Activated naive CD8-positive, alpha-beta T cell treated with anti-CD3 and anti-CD28 coated beads for 36 hours (primary cell): ENCODE results near the gene HOXC11. TPM values are rescaled to one million over a fixed set of nuclear protein-coding genes. Genes with fewer than 3 reads are reported as not detected.

ENCODE experiments used
- DNase-seq: peaks from one replicate; pipeline ENCODE4 v3.0.0; 2021
- H3K27ac Mint-ChIP-seq: one replicate; pipeline ENCODE4 v1.8.0; 2022; ENCODE audit warnings: mild to moderate bottlenecking, moderate library complexity, mixed read lengths
- H3K27me3 Mint-ChIP-seq: one replicate; pipeline ENCODE4 v1.8.0; 2022; ENCODE audit warnings: mild to moderate bottlenecking, mixed read lengths
- H3K36me3 Mint-ChIP-seq: one replicate; pipeline ENCODE4 v1.8.0; 2021; ENCODE audit warnings: mild to moderate bottlenecking, mixed read lengths
- H3K4me1 Mint-ChIP-seq: one replicate; pipeline ENCODE4 v1.8.0; 2021; ENCODE audit warnings: mixed read lengths
- H3K4me3 Mint-ChIP-seq: one replicate; pipeline ENCODE4 v1.8.0; 2022; ENCODE audit warnings: mild to moderate bottlenecking, moderate library complexity, mixed read lengths
- H3K9me3 Mint-ChIP-seq: one replicate; pipeline ENCODE4 v1.8.0; 2022; ENCODE audit warnings: mixed read lengths
- total RNA-seq, 2 experiments: library from RNA; stranded (reverse); gene quantifications; one replicate each; pipeline ENCODE4 v1.2.3, GENCODE V29; 2021

HOXC11 gene
- total RNA-seq, 2 experiments from 2014 or later = not detected

DNA sequence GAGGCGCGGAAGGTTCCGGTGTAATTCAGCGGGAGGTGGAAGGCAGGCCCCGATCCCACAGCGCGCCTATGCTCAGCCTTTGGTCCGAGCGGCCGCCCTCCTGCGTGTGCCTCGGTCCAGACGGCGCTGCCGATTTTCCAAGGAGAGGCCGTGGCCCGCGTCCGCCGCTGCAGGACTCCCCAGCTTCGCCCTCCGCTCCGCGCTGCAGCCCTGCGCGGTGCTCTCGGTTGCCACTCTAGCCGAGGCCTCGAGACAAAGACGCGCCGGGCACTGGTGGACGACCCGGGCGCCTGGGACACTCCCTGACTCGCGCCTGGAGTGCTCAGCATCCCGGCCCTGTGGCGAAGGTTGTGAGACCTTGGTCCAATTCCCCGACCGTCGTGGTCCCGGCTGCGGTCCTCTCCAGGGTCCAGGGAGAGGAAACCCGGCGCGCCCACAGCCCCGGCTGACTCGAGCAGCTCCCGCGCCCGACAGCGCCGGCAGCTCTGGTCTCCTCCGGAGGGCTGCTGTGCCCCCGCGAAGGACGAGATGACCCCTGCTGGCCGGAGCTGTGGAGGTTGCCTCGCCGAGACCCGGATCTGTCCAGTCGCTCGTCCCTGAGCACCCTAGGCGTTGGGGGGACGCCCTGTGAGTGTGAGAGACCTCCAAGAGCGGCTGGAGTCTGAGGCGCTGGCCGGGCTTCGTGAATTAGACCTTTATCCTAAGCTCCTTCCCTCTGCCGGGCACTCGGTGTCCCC, 11.7 kb upstream of the HOXC11 start:
- no peak overlapping the region for H3K4me3 Mint-ChIP-seq
- H3K36me3 Mint-ChIP-seq = peaks cover 5% of the 10 kb centered on the region
- no peak for DNase-seq
- peaks cover 22% of the 10 kb centered on the region for H3K4me1 Mint-ChIP-seq
- peaks cover 93% of the 10 kb centered on the region for H3K27me3 Mint-ChIP-seq
- no peak overlapping the region for H3K27ac Mint-ChIP-seq
- H3K9me3 Mint-ChIP-seq = no peaks in the 10 kb centered on the region

GRCh38 chr12:53963005-53963404, 9.9 kb upstream of the HOXC11 start:
- DNase-seq = no peak
- Mint-ChIP-seq H3K9me3 (no peaks in the 10 kb centered on the region), H3K36me3 (peaks cover 5% of the 10 kb centered on the region), H3K27ac (no peak overlapping the region), H3K27me3 (peaks cover 93% of the 10 kb centered on the region), H3K4me3 (no peak overlapping the region), H3K4me1 (peaks cover 22% of the 10 kb centered on the region)

- peaks cover 5% of the 10 kb centered on the region for H3K36me3 Mint-ChIP-seq
- no peaks in the 10 kb centered on the region for H3K9me3 Mint-ChIP-seq
- H3K4me1 Mint-ChIP-seq = peaks cover 22% of the 10 kb centered on the region
- DNase-seq = no peak
- H3K27ac Mint-ChIP-seq = no peak overlapping the region
- H3K27me3 Mint-ChIP-seq = peaks cover 93% of the 10 kb centered on the region
- peak overlapping the region; percentile 9 for H3K4me3 Mint-ChIP-seq
Measured at GRCh38 chr12:53963434-53964314, 9.3 kb upstream of the HOXC11 start.

DNA sequence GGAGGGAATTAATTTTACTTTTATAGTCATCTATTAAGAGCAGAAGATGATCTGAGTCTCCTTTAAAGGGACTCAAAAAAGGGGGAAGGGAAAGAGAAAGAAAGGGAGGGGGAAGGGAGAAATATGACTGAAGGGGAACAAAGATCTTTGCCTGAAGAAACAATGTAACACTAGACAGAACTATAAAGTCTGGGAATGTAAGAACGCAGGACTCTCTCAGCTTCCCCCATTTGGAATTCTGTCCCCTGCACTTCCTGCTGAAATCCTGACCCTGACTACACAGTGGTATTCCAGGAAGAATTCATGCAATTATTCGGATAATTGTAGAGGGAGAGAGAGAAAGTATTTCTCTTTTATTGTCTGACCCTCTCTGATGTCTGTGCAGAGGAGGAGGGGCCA, 8.6 kb upstream of the HOXC11 start:
- Mint-ChIP-seq H3K4me1 (peaks cover 22% of the 10 kb centered on the region), H3K36me3 (peaks cover 5% of the 10 kb centered on the region), H3K27ac (no peak overlapping the region), H3K4me3 (no peak overlapping the region), H3K9me3 (no peaks in the 10 kb centered on the region), H3K27me3 (peaks cover 93% of the 10 kb centered on the region)
- no peak for DNase-seq

DNA sequence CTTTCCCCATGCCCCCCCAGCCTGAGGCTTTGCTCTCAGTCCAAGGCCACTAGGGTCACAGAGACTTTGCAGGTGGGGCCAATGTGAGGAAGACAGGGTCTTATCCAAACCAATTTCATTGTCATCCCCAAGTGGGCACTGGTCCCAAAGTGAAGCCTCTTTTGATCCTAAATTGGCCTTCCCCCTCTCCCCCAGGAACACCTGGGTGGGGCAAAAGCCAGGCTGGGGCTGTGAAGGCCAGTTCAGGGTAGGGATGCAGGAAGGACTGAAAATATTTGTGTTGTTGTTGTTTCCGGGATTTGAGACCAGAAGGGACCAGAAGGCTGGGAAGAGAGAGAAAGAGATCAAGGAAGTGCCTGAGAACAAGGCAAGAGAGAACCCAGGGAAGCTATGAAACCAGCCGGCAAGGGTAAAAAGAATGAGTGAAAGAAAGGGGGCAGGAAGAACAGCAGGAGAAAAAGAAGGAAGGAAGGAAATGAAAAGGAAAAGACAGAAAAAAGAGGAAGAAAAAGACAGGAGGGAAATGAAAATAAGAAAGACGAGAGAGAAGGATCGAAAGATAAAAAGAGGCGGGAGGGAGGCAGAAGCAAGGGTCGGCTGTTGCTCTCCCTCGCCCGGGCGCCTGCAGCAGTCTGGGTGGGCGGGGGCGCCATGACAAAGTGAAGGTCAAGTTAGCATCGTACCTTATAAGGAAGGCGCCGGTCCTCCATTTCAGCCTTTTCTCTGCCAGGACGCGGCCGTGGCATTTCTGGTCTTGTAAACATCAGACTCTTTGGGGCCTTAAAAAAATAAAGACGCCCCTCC, 7.4 kb upstream of the HOXC11 start:
- Mint-ChIP-seq H3K27me3 (peaks cover 93% of the 10 kb centered on the region), H3K4me1 (peaks cover 22% of the 10 kb centered on the region), H3K27ac (no peak overlapping the region), H3K9me3 (no peaks in the 10 kb centered on the region), H3K4me3 (peak overlapping the region; percentile 12), H3K36me3 (peaks cover 5% of the 10 kb centered on the region)
- DNase-seq = no peak

DNA sequence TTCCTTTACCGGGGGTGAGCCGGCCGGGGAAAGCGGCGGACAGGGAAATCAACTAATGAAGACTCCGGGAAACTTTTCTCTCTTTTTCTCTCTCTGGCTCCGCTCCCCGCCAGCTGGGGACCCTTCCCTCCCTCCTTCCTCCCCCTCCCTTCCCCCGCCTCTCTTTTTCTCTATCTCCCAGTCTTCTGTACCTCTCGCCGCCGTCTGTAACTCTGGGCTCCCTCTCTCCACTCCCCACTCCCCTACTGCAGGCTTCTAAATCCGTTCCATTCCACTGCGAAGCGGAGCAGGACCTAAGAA, 6.9 kb upstream of the HOXC11 start:
- Mint-ChIP-seq H3K27ac (no peak overlapping the region), H3K4me3 (peak overlapping the region; percentile 38)
- DNase-seq = no peak

GRCh38 chr12:53966385-53967133, 6.4 kb upstream of the HOXC11 start:
- Mint-ChIP-seq H3K4me3 (peak overlapping the region; percentile 38), H3K36me3 (peaks cover 5% of the 10 kb centered on the region), H3K27ac (no peak overlapping the region), H3K27me3 (peaks cover 99% of the 10 kb centered on the region), H3K9me3 (no peaks in the 10 kb centered on the region), H3K4me1 (peaks cover 22% of the 10 kb centered on the region)
- no peak for DNase-seq

More for the DNA sequence above, 6.9 kb upstream of the HOXC11 start:
- Mint-ChIP-seq H3K36me3 (peaks cover 5% of the 10 kb centered on the region), H3K27me3 (peaks cover 96% of the 10 kb centered on the region), H3K4me1 (peaks cover 22% of the 10 kb centered on the region), H3K9me3 (no peaks in the 10 kb centered on the region)

GRCh38 chr12:53967421-53967925, 5.5 kb upstream of the HOXC11 start:
- peaks cover 100% of the 10 kb centered on the region for H3K27me3 Mint-ChIP-seq
- H3K4me3 Mint-ChIP-seq = no peak overlapping the region
- DNase-seq = no peak
- no peak overlapping the region for H3K27ac Mint-ChIP-seq
- peaks cover 22% of the 10 kb centered on the region for H3K4me1 Mint-ChIP-seq
- no peaks in the 10 kb centered on the region for H3K9me3 Mint-ChIP-seq
- H3K36me3 Mint-ChIP-seq = peaks cover 5% of the 10 kb centered on the region

DNA sequence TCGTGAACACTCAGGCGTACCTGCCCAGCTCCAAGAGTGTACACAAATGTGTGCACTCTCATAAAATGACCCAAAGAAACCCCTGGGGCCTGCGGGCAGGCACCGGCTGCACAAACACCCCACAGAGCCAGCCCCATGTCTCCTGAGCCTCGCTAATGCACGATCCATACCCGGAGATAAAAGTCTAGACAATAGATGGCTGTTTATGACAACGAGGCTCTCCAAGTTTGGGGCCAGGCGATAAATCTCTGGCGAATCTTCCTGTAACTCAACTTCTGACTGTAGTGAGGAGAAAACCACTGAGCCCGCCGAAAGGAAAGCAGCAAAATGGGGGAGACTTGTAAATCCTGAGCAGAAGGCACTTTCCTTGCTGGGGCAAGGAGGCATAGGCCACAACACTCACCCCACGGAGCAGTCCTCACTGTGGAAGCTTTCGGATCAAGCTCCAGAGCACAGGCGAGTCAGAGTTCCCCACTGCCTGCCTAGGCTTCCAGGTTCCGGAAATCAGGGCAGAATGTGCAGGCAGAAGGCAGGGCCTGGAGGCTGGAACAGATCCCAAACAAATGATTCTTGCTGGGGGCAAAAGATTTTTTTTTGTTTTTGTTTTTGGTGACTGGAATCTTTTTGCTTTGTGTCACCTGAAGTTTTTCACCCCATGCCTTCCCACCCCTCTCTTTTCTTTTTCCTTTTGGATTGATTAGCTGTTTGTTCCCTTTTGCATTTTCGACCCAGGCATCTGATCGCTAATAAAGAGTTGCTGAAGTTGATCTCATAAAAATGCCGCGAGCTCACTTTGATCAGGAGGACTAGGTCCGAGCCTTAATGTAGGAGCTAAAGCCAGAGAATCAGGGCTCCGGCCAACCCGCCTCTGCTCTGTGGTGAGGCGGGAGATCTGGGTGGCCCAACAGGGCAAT, 4.5 kb upstream of the HOXC11 start:
- no peak overlapping the region for H3K4me3 Mint-ChIP-seq
- peaks cover 100% of the 10 kb centered on the region for H3K27me3 Mint-ChIP-seq
- H3K36me3 Mint-ChIP-seq = peaks cover 11% of the 10 kb centered on the region
- H3K27ac Mint-ChIP-seq = no peak overlapping the region
- no peak for DNase-seq
- peaks cover 29% of the 10 kb centered on the region for H3K4me1 Mint-ChIP-seq
- peaks cover 6% of the 10 kb centered on the region for H3K9me3 Mint-ChIP-seq

GRCh38 chr12:53969588-53970259, 3.2 kb upstream of the HOXC11 start:
- peaks cover 10% of the 10 kb centered on the region for H3K36me3 Mint-ChIP-seq
- H3K27ac Mint-ChIP-seq = no peak overlapping the region
- peaks cover 6% of the 10 kb centered on the region for H3K9me3 Mint-ChIP-seq
- peaks cover 24% of the 10 kb centered on the region for H3K4me1 Mint-ChIP-seq
- no peak for DNase-seq
- no peak overlapping the region for H3K4me3 Mint-ChIP-seq
- H3K27me3 Mint-ChIP-seq = peaks cover 97% of the 10 kb centered on the region

DNA sequence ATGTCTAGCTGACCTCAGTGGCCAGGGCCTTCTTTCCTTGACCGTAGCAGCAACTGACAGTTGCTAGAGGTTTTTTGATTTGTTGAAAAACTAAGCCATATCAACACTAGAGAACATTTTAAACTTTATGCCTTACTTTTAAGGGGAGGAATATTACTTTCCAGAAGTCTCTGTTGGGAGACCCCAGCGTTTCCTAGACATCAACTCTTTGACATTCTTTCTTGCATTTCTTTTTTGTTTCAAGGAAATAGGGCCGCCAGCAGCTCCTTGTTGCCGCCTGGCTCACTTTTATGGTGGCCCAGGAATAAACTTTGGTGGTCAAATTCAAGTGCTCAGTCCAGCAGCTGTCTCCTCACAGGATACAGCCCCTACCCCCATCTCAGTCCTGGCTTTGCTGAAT, 2.5 kb upstream of the HOXC11 start:
- no peak overlapping the region for H3K4me3 Mint-ChIP-seq
- H3K4me1 Mint-ChIP-seq = peaks cover 21% of the 10 kb centered on the region

GRCh38 chr12:53971129-53971528, 1.8 kb upstream of the HOXC11 start:
- peaks cover 97% of the 10 kb centered on the region for H3K27me3 Mint-ChIP-seq
- H3K9me3 Mint-ChIP-seq = peaks cover 9% of the 10 kb centered on the region
- H3K36me3 Mint-ChIP-seq = peaks cover 6% of the 10 kb centered on the region
- no peak overlapping the region for H3K27ac Mint-ChIP-seq
- no peak for DNase-seq
- H3K4me1 Mint-ChIP-seq = peaks cover 22% of the 10 kb centered on the region
- H3K4me3 Mint-ChIP-seq = no peak overlapping the region

More for the DNA sequence above, 2.5 kb upstream of the HOXC11 start:
- H3K9me3 Mint-ChIP-seq = peaks cover 6% of the 10 kb centered on the region
- H3K27ac Mint-ChIP-seq = no peak overlapping the region
- DNase-seq = no peak
- H3K36me3 Mint-ChIP-seq = peaks cover 8% of the 10 kb centered on the region
- H3K27me3 Mint-ChIP-seq = peaks cover 97% of the 10 kb centered on the region

GRCh38 chr12:53971686-53972085, 1.2 kb upstream of the HOXC11 start:
- H3K9me3 Mint-ChIP-seq = peaks cover 9% of the 10 kb centered on the region
- H3K27ac Mint-ChIP-seq = no peak overlapping the region

More at GRCh38 chr12:53971686-53972085, 1.2 kb upstream of the HOXC11 start:
- Mint-ChIP-seq H3K4me3 (no peak overlapping the region), H3K36me3 (peaks cover 6% of the 10 kb centered on the region), H3K27me3 (peaks cover 97% of the 10 kb centered on the region), H3K4me1 (peaks cover 16% of the 10 kb centered on the region)
- no peak for DNase-seq
